HG03196 (cell line): ENCODE results near the gene BDNF.
"Not testable (repeated sequence)": the region's sequence is repeated elsewhere in the genome, so short reads cannot be mapped to it uniquely, and the experiment has no call there.

Experiments used
- ATAC-seq: cut with Tn5 transposase; IDR thresholded peaks from one replicate; pipeline ENCODE4 v1.9.1; 2021; ENCODE audit not compliant: unreplicated experiment

The BDNF gene

GRCh38 chr11:27700351-27701301, at the start of gene BDNF:
BDNF (minus strand) TSS chr11:27700455; CDS start chr11:27658564, 41,891 bp downstream.
- no peak for ATAC-seq

DNA sequence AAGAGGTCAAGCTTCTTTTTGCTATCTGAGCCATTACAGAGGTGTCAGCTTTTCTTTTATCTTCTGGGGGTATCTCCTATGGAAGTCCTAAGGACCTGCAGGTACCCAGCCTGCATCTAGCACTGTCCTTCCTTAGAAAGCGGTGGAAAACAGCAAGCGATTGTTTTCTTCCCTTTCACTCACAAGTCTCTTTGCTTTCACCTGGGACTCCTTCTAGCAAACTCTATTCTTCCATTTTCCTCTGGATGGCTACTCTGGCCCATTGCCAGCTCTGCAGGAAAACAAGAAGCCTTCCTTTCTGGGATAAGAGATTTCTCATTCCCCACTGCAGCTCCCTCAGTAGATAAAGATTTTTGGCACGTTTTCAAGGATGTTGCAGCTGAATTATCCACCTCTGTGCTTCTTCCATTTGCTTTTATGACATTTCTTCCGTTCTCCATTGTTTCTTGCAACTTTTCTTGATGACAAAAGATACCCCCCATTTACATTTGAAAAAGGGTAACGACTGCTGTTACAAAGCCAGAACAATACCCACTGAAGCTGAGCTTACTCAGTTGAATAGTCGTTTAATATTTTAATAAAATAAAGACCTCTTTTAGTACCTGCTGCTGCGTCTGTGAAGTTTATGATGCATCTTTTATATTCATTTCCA, 40.2 kb upstream of the BDNF start:
- ATAC-seq, result no peak

- ATAC-seq, result no peak
These were observed 35.0 kb upstream of the BDNF start for GRCh38 chr11:27735281-27735680.

DNA sequence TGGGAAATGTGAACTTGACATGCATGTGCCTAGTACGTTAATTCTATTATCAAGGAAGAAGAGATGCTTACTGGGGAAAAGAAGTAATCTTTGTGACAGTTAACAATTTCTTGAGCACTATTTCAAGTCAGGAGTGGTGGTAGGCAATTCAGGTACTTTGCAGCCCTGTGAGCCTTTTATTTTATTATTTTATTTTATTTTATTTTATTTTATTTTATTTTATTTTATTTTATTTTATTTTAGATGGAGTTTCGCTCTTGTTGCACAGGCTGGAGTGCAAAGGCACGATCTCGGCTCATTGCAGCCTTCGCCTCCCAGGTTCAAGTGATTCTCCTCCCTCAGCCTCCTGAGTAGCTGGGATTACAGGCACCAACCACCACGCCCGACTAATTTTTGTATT, 31.5 kb upstream of the BDNF start:
- not testable (repeated sequence) for ATAC-seq

- no peak for ATAC-seq
These were observed 26.7 kb upstream of the BDNF start for GRCh38 chr11:27726981-27727380.

- ATAC-seq, result no peak
These were observed 23.4 kb upstream of the BDNF start for GRCh38 chr11:27723687-27724086.

DNA sequence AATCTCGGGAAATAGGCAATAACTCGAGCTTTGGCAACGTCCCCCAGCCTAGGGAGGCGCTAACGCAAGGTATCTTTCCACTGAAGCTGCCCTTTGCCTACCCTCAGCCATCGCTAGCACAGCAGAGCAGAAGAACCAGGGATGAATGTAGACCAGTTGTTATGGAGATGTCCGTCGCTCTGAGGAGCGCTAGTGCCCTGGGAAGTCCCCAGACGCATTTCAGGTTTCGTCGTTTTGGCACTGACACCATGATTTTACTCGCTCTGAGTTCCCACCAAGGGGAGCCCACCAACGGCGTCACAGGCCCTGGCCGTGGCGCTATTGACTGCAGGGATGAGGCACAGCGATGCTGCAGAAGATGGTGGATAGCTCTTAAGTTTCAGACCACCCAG, 22.7 kb upstream of the BDNF start:
- no peak for ATAC-seq

DNA sequence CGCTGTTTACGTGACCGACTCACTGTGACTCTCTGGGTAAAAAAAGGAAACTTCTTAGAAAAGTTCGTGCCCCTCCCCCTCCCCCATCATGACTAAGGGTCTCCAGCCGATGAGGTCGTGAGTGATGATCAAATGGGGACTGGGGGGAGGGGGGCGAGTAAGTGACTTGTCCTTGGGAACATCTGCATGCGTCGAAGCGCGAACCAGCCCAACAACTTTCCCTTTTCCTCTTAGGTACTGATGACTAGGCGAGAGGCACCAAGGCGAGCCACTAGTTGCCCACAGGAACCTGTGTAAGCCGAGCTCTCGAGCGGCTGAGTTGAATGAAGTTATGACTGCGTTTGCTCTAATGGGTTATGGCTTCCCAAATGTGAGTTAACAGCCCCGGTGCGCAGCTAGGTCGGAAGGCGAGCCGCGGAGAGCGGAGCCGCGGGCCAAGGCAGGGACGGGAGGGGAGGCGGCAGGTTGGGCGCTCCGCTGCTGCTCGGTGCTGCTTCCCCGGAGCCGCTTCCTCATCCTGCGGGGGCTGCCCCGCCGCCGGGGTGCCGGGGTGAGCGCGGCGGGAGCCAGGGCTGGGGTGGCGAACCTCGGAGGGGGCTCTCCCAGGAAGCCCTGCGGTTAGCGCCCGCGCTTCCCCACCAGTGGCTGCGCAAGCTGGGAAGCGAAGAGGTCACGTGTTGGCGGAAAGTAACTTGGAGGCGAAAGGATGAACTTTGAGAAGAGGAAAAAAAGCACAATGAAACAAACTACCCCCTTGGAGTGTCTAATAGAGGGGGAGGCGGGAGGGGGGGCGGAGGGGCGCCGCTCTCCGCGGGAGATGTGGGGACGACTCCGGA, 22.1 kb upstream of the BDNF start:
- ATAC-seq, result no peak

- no peak for ATAC-seq
These were observed 21.2 kb upstream of the BDNF start for GRCh38 chr11:27721264-27722116.

GRCh38 chr11:27720277-27720830, 20.1 kb upstream of the BDNF start:
- ATAC-seq, result no peak

DNA sequence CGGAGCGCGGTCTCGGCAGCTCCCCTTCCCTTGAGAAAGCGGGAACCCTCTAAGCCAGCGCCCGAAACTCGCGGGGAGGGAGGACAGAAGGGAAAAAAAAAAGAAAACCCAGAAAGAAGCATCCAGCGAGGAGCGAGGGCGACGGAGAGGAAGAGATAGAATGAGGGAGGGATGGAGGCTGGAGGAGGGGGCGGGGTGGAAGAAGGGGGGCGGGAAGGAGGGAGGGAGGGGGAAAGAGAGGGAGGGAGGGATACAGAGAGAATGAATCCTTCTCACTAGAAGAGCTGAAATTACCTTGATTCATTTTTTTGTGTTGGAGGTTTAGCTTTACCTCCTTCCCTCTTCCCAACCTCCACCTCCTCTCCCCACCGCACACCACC, 19.3 kb upstream of the BDNF start:
- no peak for ATAC-seq

GRCh38 chr11:27718863-27719545, 18.7 kb upstream of the BDNF start:
- ATAC-seq, result no peak

- ATAC-seq, result no peak
These were observed 18.1 kb upstream of the BDNF start for GRCh38 chr11:27718346-27718862.

GRCh38 chr11:27717801-27718229, 17.6 kb upstream of the BDNF start:
- no peak for ATAC-seq

DNA sequence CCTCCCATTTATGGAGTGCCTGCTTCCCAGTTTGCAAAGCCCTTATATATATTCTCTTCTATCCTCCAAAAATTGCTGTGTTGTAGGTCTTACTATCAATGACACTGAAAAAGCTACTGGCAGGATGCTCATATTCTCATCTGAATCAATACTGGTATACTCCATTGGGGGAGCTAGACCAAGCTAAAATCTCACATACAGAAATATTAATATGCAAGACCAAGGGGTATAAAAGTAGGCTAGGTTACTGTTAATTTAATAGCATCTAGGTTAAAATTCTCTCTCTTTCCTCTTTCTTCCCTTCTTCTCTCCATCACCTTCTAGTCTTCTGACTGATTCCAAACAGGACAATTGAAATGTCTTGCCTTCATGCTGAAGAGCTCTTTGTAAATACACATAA, 17.1 kb upstream of the BDNF start:
- ATAC-seq, result no peak

DNA sequence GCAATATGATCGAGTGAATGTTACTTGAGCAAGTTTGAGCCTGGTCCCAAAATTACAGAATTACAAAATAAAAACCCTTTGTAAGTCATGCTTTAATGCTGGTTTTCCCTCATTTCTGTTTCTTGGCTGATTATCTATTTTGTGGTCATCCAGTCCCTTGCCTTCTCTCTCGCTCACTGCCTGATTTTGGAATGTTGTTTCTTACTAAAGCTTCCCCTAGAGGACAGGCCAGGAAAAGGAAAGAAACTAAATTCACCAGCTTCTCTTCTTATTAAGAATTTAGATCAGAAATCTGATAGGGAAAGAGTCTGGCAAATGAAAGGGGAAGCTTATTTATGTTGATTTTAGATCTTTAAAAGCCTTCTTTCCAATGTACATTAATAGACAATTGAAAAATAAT, 16.6 kb upstream of the BDNF start:
- ATAC-seq, result no peak

DNA sequence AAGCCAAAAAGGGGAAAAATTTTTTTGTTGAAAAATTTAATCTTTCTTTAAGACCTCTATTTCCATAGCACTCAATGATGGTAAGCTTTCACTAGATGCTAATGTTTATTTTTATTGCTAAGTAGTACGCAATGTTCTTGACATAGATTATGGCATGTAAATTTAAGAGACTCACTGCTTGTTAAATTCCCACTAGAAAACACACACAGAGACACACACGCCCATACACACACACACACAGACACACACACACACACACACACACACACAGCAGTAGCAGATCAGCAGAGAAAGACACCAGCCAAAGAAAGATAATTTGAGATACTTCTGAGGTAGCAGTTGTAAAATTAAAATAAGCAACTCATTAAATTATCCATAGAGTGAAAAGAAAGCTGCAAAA, 16.0 kb upstream of the BDNF start:
- ATAC-seq, result no peak

DNA sequence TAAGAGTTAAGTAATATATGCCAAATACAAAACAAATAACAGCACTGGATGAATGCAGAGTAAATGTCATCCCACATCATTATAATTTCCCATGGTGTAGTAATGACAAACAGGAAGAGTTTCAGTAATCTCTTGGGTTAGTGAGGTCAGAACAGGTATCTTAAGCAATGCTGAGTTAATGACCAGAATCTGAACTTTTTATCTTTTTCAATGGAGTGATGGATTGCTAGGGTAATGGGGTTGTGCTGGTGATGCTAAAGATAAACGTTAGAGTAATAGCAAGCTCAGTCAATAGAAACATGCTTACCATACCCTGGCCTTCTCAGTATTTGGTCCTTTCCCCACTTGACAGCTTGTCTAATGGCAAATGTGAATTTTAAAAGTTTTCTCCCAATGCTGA, 11.5 kb upstream of the BDNF start:
- ATAC-seq, result no peak

GRCh38 chr11:27710536-27710935, 10.3 kb upstream of the BDNF start:
- ATAC-seq, result no peak
